Activated CD4-positive, alpha-beta T cell treated with anti-CD3 and anti-CD28 coated beads for 48 hours (primary cell): ENCODE measurements around the gene PLEK.
"Not testable (repeated sequence)": the region's sequence is repeated elsewhere in the genome, so short reads cannot be mapped to it uniquely, and the experiment has no call there.

Source experiments
- DNase-seq: peaks from one replicate; pipeline ENCODE4 v3.0.0-alpha.2; 2020

The PLEK gene

DNA sequence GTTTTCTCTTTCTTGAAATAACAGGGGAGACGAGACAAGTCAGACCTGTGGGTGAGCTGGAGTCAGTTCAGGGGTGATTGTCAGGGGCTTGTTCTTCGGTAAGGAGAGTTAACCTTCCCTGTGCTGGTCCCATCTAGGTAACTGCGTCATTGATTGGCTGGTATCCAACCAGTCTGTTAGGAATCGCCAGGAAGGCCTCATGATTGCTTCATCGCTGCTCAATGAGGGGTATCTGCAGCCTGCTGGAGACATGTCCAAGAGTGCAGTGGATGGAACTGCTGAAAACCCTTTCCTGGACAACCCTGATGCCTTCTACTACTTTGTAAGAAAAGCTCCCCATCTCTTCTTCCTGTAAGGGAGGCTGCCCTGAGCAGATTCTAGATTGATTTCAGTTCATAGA, 21.3 kb downstream of the PLEK start:
- no peak for DNase-seq

GRCh38 chr2:68387408-68388350, 22.6 kb downstream of the PLEK start:
- DNase-seq, result no peak

- no peak for DNase-seq
These were observed 23.3 kb downstream of the PLEK start for GRCh38 chr2:68388358-68388757.

DNA sequence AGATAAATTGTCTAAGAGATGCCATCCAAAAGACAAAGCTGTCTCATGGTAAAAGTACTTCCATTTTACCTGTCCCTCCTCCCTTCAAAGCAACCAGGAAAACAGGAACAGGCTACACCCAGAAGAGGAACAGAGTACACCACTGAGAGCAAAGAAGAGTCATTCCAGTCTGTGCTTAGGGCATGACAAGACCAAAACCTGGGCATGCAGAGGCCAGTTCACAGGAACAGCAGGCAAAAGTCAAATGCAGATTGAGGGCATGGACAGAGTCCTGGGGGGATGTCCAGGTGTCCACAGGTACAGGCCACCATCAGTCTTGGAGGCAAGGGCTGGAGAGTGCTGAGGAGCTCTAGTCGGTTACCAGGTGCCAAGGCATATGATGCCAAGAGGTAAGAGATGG, 23.7 kb downstream of the PLEK start:
- no peak for DNase-seq

DNA sequence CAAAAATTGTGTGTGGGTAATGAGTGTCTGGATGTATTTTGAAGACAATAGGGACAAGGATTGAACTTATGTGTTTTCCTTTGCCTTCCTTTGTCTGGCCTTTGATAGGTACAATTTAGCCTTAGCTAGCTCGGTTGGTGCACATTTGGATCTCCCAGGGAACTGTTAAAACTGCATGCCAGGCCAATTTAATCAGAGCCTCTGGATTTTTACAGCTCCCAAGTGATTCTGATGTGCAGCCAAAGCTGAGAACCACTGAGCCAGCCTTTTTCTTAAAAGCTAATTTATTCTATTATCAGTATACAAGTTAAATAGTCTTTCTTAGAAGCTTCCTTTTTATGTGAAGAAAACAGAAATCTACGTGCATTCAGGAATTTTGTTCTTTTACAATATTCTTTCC, 25.0 kb downstream of the PLEK start:
- DNase-seq, result no peak

- no peak for DNase-seq
These were observed 25.5 kb downstream of the PLEK start for GRCh38 chr2:68390586-68390985.

- no peak for DNase-seq
These were observed 26.0 kb downstream of the PLEK start for GRCh38 chr2:68391099-68391498.

DNA sequence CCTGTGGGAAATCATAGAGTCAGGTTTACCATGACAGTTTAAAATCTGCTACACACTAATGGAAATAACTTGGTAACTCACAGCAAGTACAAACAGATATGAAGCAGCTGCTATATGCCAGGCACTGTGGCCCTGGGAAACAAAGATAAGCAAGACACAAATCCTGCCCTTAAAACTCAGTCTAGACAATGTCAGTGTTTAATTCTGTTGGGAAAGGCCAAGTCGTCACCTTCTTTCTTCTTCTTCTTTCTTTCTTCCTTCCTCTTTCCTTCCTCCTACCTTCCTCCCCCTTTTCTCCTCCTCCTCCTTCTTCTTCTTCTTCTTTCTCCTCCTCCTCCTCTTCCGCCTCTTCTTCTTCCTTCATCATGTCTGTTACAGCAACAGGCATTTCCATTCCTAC, 26.8 kb downstream of the PLEK start:
- DNase-seq, result no peak

DNA sequence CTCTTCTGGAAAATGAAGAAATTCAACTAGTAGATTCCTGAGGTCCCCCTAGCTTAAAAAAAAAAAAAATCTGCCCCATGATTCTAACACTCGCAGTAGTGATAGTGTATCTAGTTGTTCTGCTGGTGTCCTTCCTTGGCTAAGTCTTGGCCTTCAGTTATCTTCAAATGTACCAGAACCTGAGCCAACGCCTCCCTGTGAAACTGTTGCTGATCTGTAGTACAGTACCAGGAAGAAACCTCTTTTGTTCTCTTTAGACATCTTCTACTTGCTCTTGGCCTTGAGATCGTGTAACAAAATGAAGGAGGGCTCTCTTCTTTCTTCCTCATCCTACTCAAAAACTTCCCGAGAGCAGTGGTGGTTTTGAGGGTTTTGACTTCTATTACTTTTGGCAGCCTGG, 31.0 kb downstream of the PLEK start:
- no peak for DNase-seq

- not testable (repeated sequence) for DNase-seq
These were observed 32.7 kb downstream of the PLEK start for GRCh38 chr2:68397704-68398263.

DNA sequence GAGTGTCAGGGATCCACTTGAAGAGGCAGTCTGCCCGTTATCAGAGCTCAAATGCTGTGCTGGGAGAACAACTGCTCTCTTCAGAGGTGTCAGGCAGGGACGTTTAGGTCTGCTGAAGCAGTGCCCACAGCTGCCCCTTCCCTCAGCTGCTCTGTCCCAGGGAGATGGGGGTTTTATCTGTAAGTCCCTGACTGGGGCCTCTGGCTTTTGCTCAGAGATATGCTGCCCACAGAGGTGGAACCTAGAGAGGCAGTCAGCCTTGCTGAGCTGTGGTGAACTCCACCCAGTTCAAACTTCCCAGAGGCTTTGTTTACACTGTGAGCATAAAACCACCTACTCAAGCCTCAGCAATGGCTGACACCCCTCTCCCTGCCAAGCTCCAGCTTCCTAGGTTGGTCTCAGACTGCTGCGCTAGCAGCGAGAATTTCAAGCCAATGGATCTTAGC, 38.1 kb downstream of the PLEK start:
- DNase-seq, result no peak

GRCh38 chr2:68404164-68404563, 39.1 kb downstream of the PLEK start:
- DNase-seq, result no peak

DNA sequence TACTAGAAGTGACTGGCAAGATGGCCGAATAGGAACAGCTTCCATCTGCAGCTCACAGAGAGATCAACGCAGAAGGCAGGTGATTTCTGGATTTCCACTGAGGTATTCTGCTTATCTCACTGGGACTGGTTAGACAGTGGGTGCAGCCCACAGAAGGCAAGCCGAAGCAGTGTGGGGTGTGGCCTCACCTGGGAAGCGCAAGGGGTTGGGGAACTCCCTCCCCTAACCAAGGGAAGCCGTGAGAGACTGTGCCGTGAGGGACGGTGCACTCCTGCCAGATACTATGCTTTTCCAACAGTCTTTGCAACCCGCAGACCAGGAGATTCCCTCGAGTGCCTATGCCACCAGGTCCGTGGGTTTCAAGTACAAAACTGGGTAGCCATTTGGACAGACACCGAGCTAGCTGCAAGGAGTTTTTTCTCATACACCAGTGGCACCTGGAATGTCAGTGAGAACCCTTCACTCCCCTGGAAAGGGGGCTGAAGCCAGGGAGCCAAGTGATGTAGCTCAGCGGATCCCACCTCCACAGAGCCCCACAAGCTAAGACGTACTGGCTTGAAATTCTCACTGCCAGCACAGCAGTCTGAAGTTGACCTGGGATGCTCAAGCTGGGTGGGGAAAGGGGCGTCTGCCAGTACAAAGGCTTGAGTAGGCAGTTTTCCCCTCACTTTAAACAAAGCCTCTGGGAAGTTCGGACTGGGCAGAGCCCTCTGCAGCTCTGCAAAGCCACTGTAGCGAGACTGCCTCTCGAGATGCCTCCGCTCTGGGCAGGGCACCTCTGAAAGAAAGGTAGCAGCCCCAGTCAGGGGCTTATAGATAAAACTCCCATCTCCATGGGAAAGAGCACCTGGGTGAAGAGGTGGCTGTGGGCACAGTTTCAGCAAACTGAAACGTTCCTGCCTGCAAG, 40.1 kb downstream of the PLEK start:
- DNase-seq, result no peak

- DNase-seq, result no peak
These were observed 46.5 kb downstream of the PLEK start for GRCh38 chr2:68411397-68412126.

DNA sequence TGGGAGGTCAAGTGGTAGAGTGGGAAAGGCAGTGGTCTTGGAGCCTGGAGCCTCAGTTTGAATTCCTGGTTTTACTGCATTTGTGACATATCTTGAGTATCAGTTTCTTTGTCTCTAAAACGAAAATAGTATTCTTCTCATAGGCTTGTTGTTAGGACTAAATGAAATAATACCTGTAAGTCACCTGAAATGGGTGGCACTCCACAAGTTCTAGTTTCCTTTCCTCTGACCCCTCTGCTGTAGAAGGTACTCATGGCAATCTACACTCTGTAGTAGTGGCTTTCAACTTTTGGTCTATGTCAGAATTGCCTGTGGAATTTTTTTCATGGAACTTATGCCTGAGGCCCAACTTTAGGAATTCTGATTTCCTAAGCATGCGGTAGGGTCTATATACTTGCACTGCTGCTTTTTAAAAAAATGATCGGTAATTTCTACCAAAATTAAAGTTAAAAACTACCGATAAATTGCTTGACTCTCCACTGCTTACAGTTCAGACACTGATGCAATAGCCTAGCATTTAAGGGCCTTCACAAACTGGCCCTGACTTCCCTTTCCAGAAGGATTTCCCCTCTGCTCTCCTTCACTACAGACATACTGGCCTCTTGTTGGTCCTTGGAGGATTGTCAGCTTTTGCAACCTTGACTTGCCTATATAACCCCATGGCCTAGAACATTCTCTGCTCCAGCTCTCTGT, 47.2 kb downstream of the PLEK start:
- DNase-seq, result no peak

- no peak for DNase-seq
These were observed 48.4 kb downstream of the PLEK start for GRCh38 chr2:68413466-68413865.

- DNase-seq, result no peak
These were observed 49.4 kb downstream of the PLEK start for GRCh38 chr2:68414452-68414851.

DNA sequence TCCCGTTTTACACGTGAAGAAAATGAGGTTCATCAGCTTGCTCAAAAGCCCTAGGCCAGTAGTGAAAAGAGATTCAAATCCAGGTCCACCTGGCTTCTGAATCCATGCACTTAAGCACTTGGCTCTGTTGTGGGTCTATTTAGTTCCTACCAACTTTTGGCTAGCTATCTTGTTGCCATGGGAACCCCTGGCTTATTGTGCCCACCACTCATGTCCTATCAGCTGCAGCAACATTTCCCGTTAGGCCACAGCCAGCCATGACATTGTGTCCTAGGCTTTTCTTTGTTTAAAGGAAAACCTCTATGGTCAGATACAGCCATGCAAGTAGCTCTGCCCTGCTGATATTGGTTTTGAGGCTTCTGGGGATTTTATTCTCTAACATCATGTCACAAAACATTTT, 49.8 kb downstream of the PLEK start:
- DNase-seq, result no peak

- DNase-seq, result no peak
These were observed 50.4 kb downstream of the PLEK start for GRCh38 chr2:68415521-68415920.

GRCh38 chr2:68416081-68416675, 51.1 kb downstream of the PLEK start:
- no peak for DNase-seq

GRCh38 chr2:68417926-68418325, 52.8 kb downstream of the PLEK start:
- DNase-seq, result no peak

- no peak for DNase-seq
These were observed 53.3 kb downstream of the PLEK start for GRCh38 chr2:68418419-68418818.
